GM23338 (cell line): ENCODE data around the gene SLC47A1. TPM values are rescaled to one million over a fixed set of nuclear protein-coding genes. Genes with fewer than 3 reads are reported as not detected.

ENCODE experiments used
- ATAC-seq: fragments of 200-7000 bp; cut with Tn5 transposase; 3 replicates; pipeline ENCODE4 v1.9.1; 2020
- DNase-seq: peaks from one replicate; pipeline ENCODE4 v3.0.0-alpha.2; 2015; ENCODE audit warnings: low spot score
- H2AFZ ChIP-seq: fragments of 200-600 bp; sonication (generic); 2 replicates; pipeline ENCODE4 v1.8.0; 2016; ENCODE audit warnings: antibody characterized with exemption, mild to moderate bottlenecking, moderate library complexity
- H3F3A ChIP-seq: fragments of 200-600 bp; sonication (generic); replicated peaks from 2 replicates; pipeline ENCODE4 v1.8.0; 2017; ENCODE audit warnings: antibody characterized with exemption, mixed run types, low read depth
- H3K27ac ChIP-seq: fragments of 200-600 bp; sonication (generic); 2 replicates; pipeline ENCODE4 v1.6.1; 2016; ENCODE audit warnings: low read depth
- H3K27me3 ChIP-seq: fragments of 200-600 bp; sonication (generic); 2 replicates; pipeline ENCODE4 v1.8.0; 2016; ENCODE audit warnings: mild to moderate bottlenecking, mixed run types, moderate library complexity; ENCODE audit not compliant: insufficient read depth
- H3K36me3 ChIP-seq: fragments of 200-600 bp; sonication (generic); 2 replicates; pipeline ENCODE4 v1.8.0; 2016; ENCODE audit warnings: mild to moderate bottlenecking; ENCODE audit not compliant: insufficient read depth
- H3K4me1 ChIP-seq: fragments of 200-600 bp; sonication (generic); 2 replicates; pipeline ENCODE4 v1.8.0; 2016; ENCODE audit warnings: mild to moderate bottlenecking, moderate library complexity; ENCODE audit not compliant: insufficient read depth
- H3K4me2 ChIP-seq: fragments of 200-600 bp; sonication (generic); 2 replicates; pipeline ENCODE4 v1.7.1; 2017; ENCODE audit warnings: mixed run types
- H3K4me3 ChIP-seq: fragments of 200-600 bp; sonication (generic); 2 replicates; pipeline ENCODE4 v1.6.1; 2016; ENCODE audit warnings: mixed run types
- H3K79me2 ChIP-seq: fragments of 200-600 bp; sonication (generic); replicated peaks from 2 replicates; pipeline ENCODE4 v1.8.0; 2017; ENCODE audit warnings: mild to moderate bottlenecking; ENCODE audit not compliant: insufficient read depth
- H3K9me2 ChIP-seq: fragments of 200-600 bp; sonication (generic); 2 replicates; pipeline ENCODE4 v1.8.0; 2017; ENCODE audit not compliant: insufficient read depth
- H4K20me1 ChIP-seq: fragments of 200-600 bp; sonication (generic); replicated peaks from 2 replicates; pipeline ENCODE4 v1.8.0; 2017; ENCODE audit warnings: mild to moderate bottlenecking; ENCODE audit not compliant: insufficient read depth
- H3K27ac Mint-ChIP-seq: 2 replicates; pipeline ENCODE4 v1.8.0; 2020; ENCODE audit warnings: inconsistent platforms, mild to moderate bottlenecking, moderate library complexity, mixed read lengths
- H3K27me3 Mint-ChIP-seq: 3 replicates; pipeline ENCODE4 v1.8.0; 2022; ENCODE audit warnings: low read depth, mild to moderate bottlenecking, moderate library complexity, mixed read lengths, inconsistent platforms; ENCODE audit not compliant: insufficient read depth, poor library complexity
- H3K36me3 Mint-ChIP-seq: 3 replicates; pipeline ENCODE4 v1.8.0; 2021; ENCODE audit warnings: low read depth, mild to moderate bottlenecking, inconsistent platforms, moderate library complexity, mixed read lengths
- H3K4me1 Mint-ChIP-seq: 3 replicates; pipeline ENCODE4 v1.8.0; 2020; ENCODE audit warnings: mild to moderate bottlenecking, inconsistent platforms, mixed read lengths
- H3K4me3 Mint-ChIP-seq: 3 replicates; pipeline ENCODE4 v1.8.0; 2021; ENCODE audit warnings: moderate library complexity, mild to moderate bottlenecking, inconsistent platforms, mixed read lengths
- H3K9me3 Mint-ChIP-seq: 3 replicates; pipeline ENCODE4 v1.8.0; 2020; ENCODE audit warnings: moderate library complexity, mild to moderate bottlenecking, inconsistent platforms, mixed read lengths
- CREB1 ChIP-seq: fragments of 250-450 bp; sonication (Bioruptor Pico); IDR thresholded peaks from 2 replicates; pipeline ENCODE4 v1.5.0; 2020; ENCODE audit warnings: low read depth, mild to moderate bottlenecking, moderate library complexity
- EZH2 ChIP-seq: fragments of 200-600 bp; sonication (generic); IDR thresholded peaks from one replicate; pipeline ENCODE4 v1.8.0; 2017; ENCODE audit warnings: antibody characterized with exemption, mild to moderate bottlenecking, low read depth; ENCODE audit not compliant: unreplicated experiment
- EZH2phosphoT487 ChIP-seq: fragments of 200-600 bp; sonication (generic); IDR thresholded peaks from one replicate; pipeline ENCODE4 v1.8.1; 2018; ENCODE audit warnings: antibody characterized with exemption; ENCODE audit not compliant: unreplicated experiment
- JUNB ChIP-seq: IDR thresholded peaks from one replicate; pipeline ENCODE4 v1.6.1; 2016; ENCODE audit warnings: antibody characterized with exemption; ENCODE audit not compliant: unreplicated experiment
- NANOG ChIP-seq: IDR thresholded peaks from 2 replicates; pipeline ENCODE4 v1.6.1; 2016; ENCODE audit warnings: antibody characterized with exemption, borderline replicate concordance
- POLR2AphosphoS5 ChIP-seq: IDR thresholded peaks from 2 replicates; pipeline ENCODE4 v1.6.1; 2016; ENCODE audit warnings: antibody characterized with exemption, low read depth
- STAT1 ChIP-seq: IDR thresholded peaks from one replicate; pipeline ENCODE4 v1.6.1; 2016; ENCODE audit warnings: antibody characterized with exemption; ENCODE audit not compliant: unreplicated experiment
- ZNF114 ChIP-seq: fragments of 250-450 bp; sonication (Bioruptor Pico); IDR thresholded peaks from 2 replicates; pipeline ENCODE4 v1.5.0; 2020; ENCODE audit warnings: mild to moderate bottlenecking, moderate library complexity
- ZNF331 ChIP-seq: fragments of 250-450 bp; sonication (Bioruptor Pico); IDR thresholded peaks from 2 replicates; pipeline ENCODE4 v1.5.0; 2020; ENCODE audit warnings: low read depth, mild to moderate bottlenecking, moderate library complexity
- polyA plus RNA-seq: library from polyadenylated mRNA; unstranded; fragments of >200 nt; fragmentation: Nextera tagmentation; extraction: Ambion mirVana; gene quantifications from 2 replicates; pipeline ENCODE4 v1.2.1, GENCODE V29; 2016
- total RNA-seq: library from RNA; depleted of rRNA; stranded (reverse); fragments of >200 nt; shearing (Covaris generic); gene quantifications from 2 replicates; pipeline ENCODE4 v1.2.3, GENCODE V29; 2014
- TF ChIP-seq, protein P1 (sequence below): IDR thresholded peaks from one replicate; pipeline ENCODE4 v1.6.1; 2018; ENCODE audit warnings: antibody characterized with exemption; ENCODE audit not compliant: unreplicated experiment
- TF ChIP-seq, protein P2 (sequence below), 2 experiments: fragments of 200-600 bp in 1 of 2; sonication (generic) in 1 of 2; conservative IDR thresholded peaks; 2 replicates each; pipeline versions ENCODE4 v1.5.1 to v1.6.1; 2016 to 2017; ENCODE audit warnings: antibody characterized with exemption in 2 of 2, low read depth in 2 of 2, mild to moderate bottlenecking in 2 of 2, moderate library complexity in 1 of 2
- TF ChIP-seq, protein P3 (sequence below): IDR thresholded peaks from 2 replicates; pipeline ENCODE4 v1.6.1; 2016; ENCODE audit warnings: antibody characterized with exemption
- TF ChIP-seq, protein P4 (sequence below): fragments of 250-450 bp; sonication (Bioruptor Pico); IDR thresholded peaks from 2 replicates; pipeline ENCODE4 v1.5.0; 2020; ENCODE audit warnings: mild to moderate bottlenecking, moderate library complexity

SLC47A1 gene
- total and polyA plus RNA-seq, 2 experiments from 2014 or later = 0.53 to 1.9 TPM

DNA sequence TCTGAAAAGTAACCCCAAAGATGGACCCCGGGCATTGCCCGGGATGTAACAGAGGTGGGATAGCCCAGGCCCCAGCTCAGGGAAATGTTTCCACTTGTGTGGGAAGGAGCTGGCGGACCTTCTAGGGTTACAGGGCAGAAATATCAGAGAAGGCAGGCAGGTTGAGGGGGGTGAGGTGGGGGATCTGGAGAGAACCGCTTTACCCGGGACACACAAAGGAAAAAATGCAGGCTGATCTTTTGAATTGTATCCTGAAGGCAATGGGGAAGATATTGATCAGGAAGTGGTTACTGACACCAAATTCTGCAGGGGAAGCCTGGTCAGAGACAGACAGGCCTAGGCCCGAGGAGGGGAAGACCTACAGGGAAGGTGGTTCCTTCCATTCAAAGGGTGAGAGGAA lies 3.5 kb downstream of the SLC47A1 start:
- Histone ChIP-seq H3K36me3 (no peaks in the 10 kb centered on the region), H2AFZ (no peak overlapping the region; the same call in 1 of the 2 replicates), H3K4me1 (peaks cover 6% of the 10 kb centered on the region; the same call in 1 of the 2 replicates), H3K4me3 (no peak overlapping the region), H3K79me2 (no peaks in the 10 kb centered on the region), H3K9me2 (no peaks in the 10 kb centered on the region), H3K4me2 (no peak overlapping the region), H3K27me3 (peaks cover 44% of the 10 kb centered on the region), H4K20me1 (no peaks in the 10 kb centered on the region), H3K27ac (no peak overlapping the region), H3F3A (0 out of 2 replicates have a peak, but pooled peaks cover 10% of the 10 kb centered on the region)
- Mint-ChIP-seq H3K27me3 (peaks cover 45% of the 10 kb centered on the region), H3K27ac (no peak overlapping the region), H3K4me1 (peaks cover 35% of the 10 kb centered on the region), H3K4me3 (no peak overlapping the region), H3K36me3 (no peaks in the 10 kb centered on the region), H3K9me3 (no peaks in the 10 kb centered on the region)
- TF ChIP-seq, protein P1, sequence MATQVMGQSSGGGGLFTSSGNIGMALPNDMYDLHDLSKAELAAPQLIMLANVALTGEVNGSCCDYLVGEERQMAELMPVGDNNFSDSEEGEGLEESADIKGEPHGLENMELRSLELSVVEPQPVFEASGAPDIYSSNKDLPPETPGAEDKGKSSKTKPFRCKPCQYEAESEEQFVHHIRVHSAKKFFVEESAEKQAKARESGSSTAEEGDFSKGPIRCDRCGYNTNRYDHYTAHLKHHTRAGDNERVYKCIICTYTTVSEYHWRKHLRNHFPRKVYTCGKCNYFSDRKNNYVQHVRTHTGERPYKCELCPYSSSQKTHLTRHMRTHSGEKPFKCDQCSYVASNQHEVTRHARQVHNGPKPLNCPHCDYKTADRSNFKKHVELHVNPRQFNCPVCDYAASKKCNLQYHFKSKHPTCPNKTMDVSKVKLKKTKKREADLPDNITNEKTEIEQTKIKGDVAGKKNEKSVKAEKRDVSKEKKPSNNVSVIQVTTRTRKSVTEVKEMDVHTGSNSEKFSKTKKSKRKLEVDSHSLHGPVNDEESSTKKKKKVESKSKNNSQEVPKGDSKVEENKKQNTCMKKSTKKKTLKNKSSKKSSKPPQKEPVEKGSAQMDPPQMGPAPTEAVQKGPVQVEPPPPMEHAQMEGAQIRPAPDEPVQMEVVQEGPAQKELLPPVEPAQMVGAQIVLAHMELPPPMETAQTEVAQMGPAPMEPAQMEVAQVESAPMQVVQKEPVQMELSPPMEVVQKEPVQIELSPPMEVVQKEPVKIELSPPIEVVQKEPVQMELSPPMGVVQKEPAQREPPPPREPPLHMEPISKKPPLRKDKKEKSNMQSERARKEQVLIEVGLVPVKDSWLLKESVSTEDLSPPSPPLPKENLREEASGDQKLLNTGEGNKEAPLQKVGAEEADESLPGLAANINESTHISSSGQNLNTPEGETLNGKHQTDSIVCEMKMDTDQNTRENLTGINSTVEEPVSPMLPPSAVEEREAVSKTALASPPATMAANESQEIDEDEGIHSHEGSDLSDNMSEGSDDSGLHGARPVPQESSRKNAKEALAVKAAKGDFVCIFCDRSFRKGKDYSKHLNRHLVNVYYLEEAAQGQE = no peak
- TF ChIP-seq STAT1 = no peak
- TF ChIP-seq JUNB = no peak
- TF ChIP-seq, protein P2, sequence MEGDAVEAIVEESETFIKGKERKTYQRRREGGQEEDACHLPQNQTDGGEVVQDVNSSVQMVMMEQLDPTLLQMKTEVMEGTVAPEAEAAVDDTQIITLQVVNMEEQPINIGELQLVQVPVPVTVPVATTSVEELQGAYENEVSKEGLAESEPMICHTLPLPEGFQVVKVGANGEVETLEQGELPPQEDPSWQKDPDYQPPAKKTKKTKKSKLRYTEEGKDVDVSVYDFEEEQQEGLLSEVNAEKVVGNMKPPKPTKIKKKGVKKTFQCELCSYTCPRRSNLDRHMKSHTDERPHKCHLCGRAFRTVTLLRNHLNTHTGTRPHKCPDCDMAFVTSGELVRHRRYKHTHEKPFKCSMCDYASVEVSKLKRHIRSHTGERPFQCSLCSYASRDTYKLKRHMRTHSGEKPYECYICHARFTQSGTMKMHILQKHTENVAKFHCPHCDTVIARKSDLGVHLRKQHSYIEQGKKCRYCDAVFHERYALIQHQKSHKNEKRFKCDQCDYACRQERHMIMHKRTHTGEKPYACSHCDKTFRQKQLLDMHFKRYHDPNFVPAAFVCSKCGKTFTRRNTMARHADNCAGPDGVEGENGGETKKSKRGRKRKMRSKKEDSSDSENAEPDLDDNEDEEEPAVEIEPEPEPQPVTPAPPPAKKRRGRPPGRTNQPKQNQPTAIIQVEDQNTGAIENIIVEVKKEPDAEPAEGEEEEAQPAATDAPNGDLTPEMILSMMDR (conservative IDR thresholded peaks at IDR 0.05; ENCODE audit: low read depth in 2 of 2) = no peak
- TF ChIP-seq CREB1 = no peak
- TF ChIP-seq POLR2AphosphoS5 = no peak
- no peak for TF ChIP-seq ZNF114
- TF ChIP-seq, protein P3, sequence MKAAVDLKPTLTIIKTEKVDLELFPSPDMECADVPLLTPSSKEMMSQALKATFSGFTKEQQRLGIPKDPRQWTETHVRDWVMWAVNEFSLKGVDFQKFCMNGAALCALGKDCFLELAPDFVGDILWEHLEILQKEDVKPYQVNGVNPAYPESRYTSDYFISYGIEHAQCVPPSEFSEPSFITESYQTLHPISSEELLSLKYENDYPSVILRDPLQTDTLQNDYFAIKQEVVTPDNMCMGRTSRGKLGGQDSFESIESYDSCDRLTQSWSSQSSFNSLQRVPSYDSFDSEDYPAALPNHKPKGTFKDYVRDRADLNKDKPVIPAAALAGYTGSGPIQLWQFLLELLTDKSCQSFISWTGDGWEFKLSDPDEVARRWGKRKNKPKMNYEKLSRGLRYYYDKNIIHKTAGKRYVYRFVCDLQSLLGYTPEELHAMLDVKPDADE = no peak
- no peak for TF ChIP-seq EZH2phosphoT487
- no peak for TF ChIP-seq EZH2
- no peak for TF ChIP-seq NANOG
- TF ChIP-seq, protein P4, sequence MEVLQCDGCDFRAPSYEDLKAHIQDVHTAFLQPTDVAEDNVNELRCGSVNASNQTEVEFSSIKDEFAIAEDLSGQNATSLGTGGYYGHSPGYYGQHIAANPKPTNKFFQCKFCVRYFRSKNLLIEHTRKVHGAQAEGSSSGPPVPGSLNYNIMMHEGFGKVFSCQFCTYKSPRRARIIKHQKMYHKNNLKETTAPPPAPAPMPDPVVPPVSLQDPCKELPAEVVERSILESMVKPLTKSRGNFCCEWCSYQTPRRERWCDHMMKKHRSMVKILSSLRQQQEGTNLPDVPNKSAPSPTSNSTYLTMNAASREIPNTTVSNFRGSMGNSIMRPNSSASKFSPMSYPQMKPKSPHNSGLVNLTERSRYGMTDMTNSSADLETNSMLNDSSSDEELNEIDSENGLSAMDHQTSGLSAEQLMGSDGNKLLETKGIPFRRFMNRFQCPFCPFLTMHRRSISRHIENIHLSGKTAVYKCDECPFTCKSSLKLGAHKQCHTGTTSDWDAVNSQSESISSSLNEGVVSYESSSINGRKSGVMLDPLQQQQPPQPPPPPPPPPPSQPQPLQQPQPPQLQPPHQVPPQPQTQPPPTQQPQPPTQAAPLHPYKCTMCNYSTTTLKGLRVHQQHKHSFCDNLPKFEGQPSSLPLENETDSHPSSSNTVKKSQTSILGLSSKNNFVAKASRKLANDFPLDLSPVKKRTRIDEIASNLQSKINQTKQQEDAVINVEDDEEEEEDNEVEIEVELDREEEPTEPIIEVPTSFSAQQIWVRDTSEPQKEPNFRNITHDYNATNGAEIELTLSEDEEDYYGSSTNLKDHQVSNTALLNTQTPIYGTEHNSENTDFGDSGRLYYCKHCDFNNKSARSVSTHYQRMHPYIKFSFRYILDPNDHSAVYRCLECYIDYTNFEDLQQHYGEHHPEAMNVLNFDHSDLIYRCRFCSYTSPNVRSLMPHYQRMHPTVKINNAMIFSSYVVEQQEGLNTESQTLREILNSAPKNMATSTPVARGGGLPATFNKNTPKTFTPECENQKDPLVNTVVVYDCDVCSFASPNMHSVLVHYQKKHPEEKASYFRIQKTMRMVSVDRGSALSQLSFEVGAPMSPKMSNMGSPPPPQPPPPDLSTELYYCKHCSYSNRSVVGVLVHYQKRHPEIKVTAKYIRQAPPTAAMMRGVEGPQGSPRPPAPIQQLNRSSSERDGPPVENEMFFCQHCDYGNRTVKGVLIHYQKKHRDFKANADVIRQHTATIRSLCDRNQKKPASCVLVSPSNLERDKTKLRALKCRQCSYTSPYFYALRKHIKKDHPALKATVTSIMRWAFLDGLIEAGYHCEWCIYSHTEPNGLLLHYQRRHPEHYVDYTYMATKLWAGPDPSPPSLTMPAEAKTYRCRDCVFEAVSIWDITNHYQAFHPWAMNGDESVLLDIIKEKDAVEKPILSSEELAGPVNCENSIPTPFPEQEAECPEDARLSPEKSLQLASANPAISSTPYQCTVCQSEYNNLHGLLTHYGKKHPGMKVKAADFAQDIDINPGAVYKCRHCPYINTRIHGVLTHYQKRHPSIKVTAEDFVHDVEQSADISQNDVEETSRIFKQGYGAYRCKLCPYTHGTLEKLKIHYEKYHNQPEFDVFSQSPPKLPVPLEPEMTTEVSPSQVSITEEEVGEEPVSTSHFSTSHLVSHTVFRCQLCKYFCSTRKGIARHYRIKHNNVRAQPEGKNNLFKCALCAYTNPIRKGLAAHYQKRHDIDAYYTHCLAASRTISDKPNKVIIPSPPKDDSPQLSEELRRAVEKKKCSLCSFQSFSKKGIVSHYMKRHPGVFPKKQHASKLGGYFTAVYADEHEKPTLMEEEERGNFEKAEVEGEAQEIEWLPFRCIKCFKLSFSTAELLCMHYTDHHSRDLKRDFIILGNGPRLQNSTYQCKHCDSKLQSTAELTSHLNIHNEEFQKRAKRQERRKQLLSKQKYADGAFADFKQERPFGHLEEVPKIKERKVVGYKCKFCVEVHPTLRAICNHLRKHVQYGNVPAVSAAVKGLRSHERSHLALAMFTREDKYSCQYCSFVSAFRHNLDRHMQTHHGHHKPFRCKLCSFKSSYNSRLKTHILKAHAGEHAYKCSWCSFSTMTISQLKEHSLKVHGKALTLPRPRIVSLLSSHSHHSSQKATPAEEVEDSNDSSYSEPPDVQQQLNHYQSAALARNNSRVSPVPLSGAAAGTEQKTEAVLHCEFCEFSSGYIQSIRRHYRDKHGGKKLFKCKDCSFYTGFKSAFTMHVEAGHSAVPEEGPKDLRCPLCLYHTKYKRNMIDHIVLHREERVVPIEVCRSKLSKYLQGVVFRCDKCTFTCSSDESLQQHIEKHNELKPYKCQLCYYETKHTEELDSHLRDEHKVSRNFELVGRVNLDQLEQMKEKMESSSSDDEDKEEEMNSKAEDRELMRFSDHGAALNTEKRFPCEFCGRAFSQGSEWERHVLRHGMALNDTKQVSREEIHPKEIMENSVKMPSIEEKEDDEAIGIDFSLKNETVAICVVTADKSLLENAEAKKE = no peak
- TF ChIP-seq ZNF331 (CRISPR knock-in tag) = no peak
- no peak for ATAC-seq
- no peak for DNase-seq
